Measurements from ENCODE around the gene KRT72. TPM values are rescaled to one million over a fixed set of nuclear protein-coding genes. Genes with fewer than 3 reads are reported as not detected.
A peak's percentile ranks its signal among the peaks of the same experiment; 100 is the strongest.

Gene KRT72
- total and polyA plus RNA-seq, 2 of the 13 experiments (the other 11 are each of a cell fraction or from before 2014, with no cell fraction given) = not detected

- TF ChIP-seq DZIP1 (CRISPR knock-in tag; IDR thresholded peaks at IDR 0.05) = no peak
- peak in 1 of 2 experiments; percentile 42; a peak in 1 of 4 replicates for TF ChIP-seq HMGXB4 (CRISPR knock-in tag; IDR thresholded peaks at IDR 0.05; ENCODE audit: borderline replicate concordance in 1 of 2, low read depth in 1 of 2)
- peak; percentile 71 for TF ChIP-seq RAD21 (CRISPR knock-in tag; IDR thresholded peaks at IDR 0.05)
- TF ChIP-seq ERF (CRISPR knock-in tag; IDR thresholded peaks at IDR 0.05) = 0 out of 2 replicates have a peak, but pooled peaks have one; percentile 23
- TF ChIP-seq HNF4A (CRISPR knock-in tag; IDR thresholded peaks at IDR 0.05) = peak; percentile 23; the same call in 1 of the 2 replicates
- TF ChIP-seq KDM2A (CRISPR knock-in tag; IDR thresholded peaks at IDR 0.05; ENCODE audit: borderline replicate concordance, low read depth) = no peak
- peak; percentile 74 for TF ChIP-seq XRCC5 (optimal IDR thresholded peaks at IDR 0.05; ENCODE audit: low read length)
- no peak for TF ChIP-seq ZNF576 (CRISPR knock-in tag; IDR thresholded peaks at IDR 0.05)
- TF ChIP-seq ZNF430 (CRISPR knock-in tag; IDR thresholded peaks at IDR 0.05) = no peak
- TF ChIP-seq ZNF501 (CRISPR knock-in tag; IDR thresholded peaks at IDR 0.05) = 0 out of 2 replicates have a peak, but pooled peaks have one; percentile 20
- TF ChIP-seq SMC3 (IDR thresholded peaks at IDR 0.05; ENCODE audit: low read length) = peak; percentile 82
These were observed 18.2 kb downstream of the KRT72 start (continued) for GRCh38 chr12:52582971-52583456.
